Stimulated activated CD4-positive, alpha-beta T cell treated with anti-CD3 and anti-CD28 coated beads, TNF-alpha, amount 100 ng/mL, for 24 hours (primary cell): ENCODE measurements around the gene KIF13A.
A peak's percentile ranks its signal among the peaks of the same experiment; 100 is the strongest.

ENCODE experiments used
- DNase-seq, 3 experiments: peaks; one replicate each; pipeline ENCODE4 v3.0.0-alpha.2; 2020; ENCODE audit warnings: low read depth in 3 of 3

Gene KIF13A

DNA sequence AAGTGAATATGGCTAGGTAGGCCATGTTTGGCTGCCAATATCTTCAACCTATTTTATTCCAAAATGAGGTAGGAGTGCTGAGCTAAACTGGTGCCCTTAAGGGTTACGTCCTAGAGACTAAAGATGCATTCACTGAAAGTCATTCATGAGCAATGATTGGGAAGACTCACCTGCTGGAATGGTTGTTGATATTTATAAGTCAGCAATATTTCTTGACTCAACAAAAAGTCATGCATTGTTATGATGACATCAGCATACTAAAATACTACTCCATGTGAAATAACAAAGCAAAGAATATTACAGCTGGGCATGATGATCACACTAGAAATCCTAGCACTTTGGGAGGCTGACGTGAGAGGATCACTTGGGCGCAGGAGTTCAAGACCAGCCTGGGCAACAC lies 263.1 kb downstream of the KIF13A start:
- no peak for DNase-seq

GRCh38 chr6:17721671-17722070 lies 265.8 kb downstream of the KIF13A start:
- no peak for DNase-seq

GRCh38 chr6:17719323-17720041 lies 268.0 kb downstream of the KIF13A start:
- DNase-seq: no peak

DNA sequence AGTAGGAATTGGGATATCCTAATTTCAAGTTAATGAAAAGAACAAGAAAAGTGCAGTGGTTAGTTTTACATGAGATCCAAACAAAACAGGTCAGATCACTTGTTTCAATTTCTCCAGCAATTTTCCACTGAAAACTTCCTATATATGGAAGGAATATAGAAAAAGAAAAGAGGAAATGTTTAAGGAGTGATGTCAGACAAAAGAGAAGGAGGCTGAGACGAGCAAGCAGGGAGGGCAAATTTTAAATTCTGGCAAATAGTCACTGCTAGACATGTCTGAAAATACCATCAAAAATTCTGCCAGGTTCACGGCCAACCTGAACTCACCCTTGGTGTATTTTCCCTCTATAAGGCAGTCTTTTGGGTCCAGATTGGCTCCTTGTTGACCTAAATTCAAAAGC lies 271.2 kb downstream of the KIF13A start:
- no peak for DNase-seq

GRCh38 chr6:17714879-17715851 lies 272.3 kb downstream of the KIF13A start:
- peak in 2 of 3 experiments; percentile 17 to 21 for DNase-seq

DNA sequence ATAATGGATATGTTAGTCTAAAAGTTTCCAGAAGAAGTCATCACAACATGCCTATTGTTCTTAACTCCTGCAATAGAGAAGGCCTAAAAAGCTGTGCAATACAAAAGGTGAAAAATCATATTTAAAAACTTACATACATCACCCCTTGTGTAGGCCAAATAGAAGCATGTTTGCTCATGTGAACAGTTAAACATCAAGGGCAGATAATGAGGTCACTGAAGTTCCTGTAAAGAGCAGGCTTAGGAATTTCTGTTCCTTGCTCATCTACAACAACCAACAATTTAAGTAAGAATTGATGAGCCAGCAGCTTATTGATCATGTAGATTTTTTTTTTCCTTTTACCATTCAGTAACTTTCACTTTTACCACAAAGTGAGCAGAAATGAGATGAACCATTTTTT lies 273.3 kb downstream of the KIF13A start:
- DNase-seq: no peak

- no peak for DNase-seq
These were observed 274.9 kb downstream of the KIF13A start for GRCh38 chr6:17712576-17712975.

- DNase-seq: no peak
These were observed 277.1 kb downstream of the KIF13A start for GRCh38 chr6:17710331-17710730.

GRCh38 chr6:17709476-17709875 lies 278.0 kb downstream of the KIF13A start:
- no peak for DNase-seq
